ENCODE data around the gene LACC1. TPM values are rescaled to one million over a fixed set of nuclear protein-coding genes. Genes with fewer than 3 reads are reported as not detected.

The LACC1 gene
- total and polyA plus RNA-seq, 2 of the 8 experiments (the other 6 are each of a cell fraction or from before 2014, with no cell fraction given), result 0.57 to 3.6 TPM

- Histone ChIP-seq H3K18ac (ENCODE audit: extremely low read depth, low read length) (no peak overlapping the region), H3K9ac (replicated peaks in 1 of 4; ENCODE audit: extremely low read depth in 1 of 4, low read depth in 3 of 4, low read length in 3 of 4) (no peak overlapping the region), H2AFZ (ENCODE audit: low read length) (no peak overlapping the region), H2AK5ac (ENCODE audit: low read depth, low read length) (no peak overlapping the region), H3K27ac (ENCODE audit: low read depth, low read length) (no peak overlapping the region), H3K4ac (replicated peaks; ENCODE audit: insufficient read length, low read depth, low read length) (no peak overlapping the region), H3K4me3 (ENCODE audit: extremely low read depth in 1 of 4, insufficient read depth in 2 of 4, low read depth in 3 of 4, low read length in 4 of 4) (no peak overlapping the region), H2BK120ac (replicated peaks; ENCODE audit: low read depth, low read length) (no peak overlapping the region), H4K91ac (replicated peaks; ENCODE audit: insufficient read length, low read length) (no peak overlapping the region), H3K79me1 (ENCODE audit: low read depth, low read length) (no peaks in the 10 kb centered on the region), H3K14ac (ENCODE audit: insufficient read length) (no peak overlapping the region), H3K9me3 (ENCODE audit: insufficient read depth in 2 of 2, low read depth in 1 of 2, low read length in 1 of 2) (no peaks in the 10 kb centered on the region), H3K79me2 (ENCODE audit: control insufficient read depth in 1 of 2, insufficient read depth in 2 of 2, low read length in 2 of 2) (no peaks in the 10 kb centered on the region), H4K20me1 (replicated peaks in 1 of 2; ENCODE audit: control insufficient read depth in 1 of 2, insufficient read depth in 2 of 2, low read length in 2 of 2) (no peaks in the 10 kb centered on the region), H4K8ac (ENCODE audit: extremely low read depth, insufficient read depth, low read length) (no peak overlapping the region), H2BK20ac (ENCODE audit: low read length) (no peak overlapping the region), H2BK15ac (ENCODE audit: low read length) (no peak overlapping the region), H3K27me3 (replicated peaks in 1 of 4; ENCODE audit: control insufficient read depth in 3 of 4, extremely low read depth in 1 of 4, insufficient read depth in 3 of 4, low read length in 3 of 4) (no peaks in the 10 kb centered on the region), H3K23me2 (ENCODE audit: low read depth, low read length) (no peaks in the 10 kb centered on the region; the same call in 1 of the 2 replicates), H2BK12ac (ENCODE audit: low read depth, low read length) (no peak overlapping the region), H3K4me1 (replicated peaks in 1 of 4; ENCODE audit: control insufficient read depth in 3 of 4, insufficient read depth in 4 of 4, low read length in 3 of 4) (no peaks in the 10 kb centered on the region), H3K4me2 (ENCODE audit: insufficient read depth in 1 of 2, low read depth in 2 of 2, low read length in 2 of 2) (no peak overlapping the region), H3K23ac (ENCODE audit: insufficient read length) (no peak overlapping the region), H3K36me3 (ENCODE audit: control insufficient read depth in 2 of 4, insufficient read depth in 4 of 4, low read length in 3 of 4) (no peaks in the 10 kb centered on the region), H3K56ac (replicated peaks; ENCODE audit: insufficient read length, low read depth, low read length) (no peak overlapping the region), H4K5ac (ENCODE audit: insufficient read length, low read depth, low read length) (no peak overlapping the region), H2BK5ac (ENCODE audit: low read depth, low read length) (no peak overlapping the region)
- POLR2A ChIA-PET (ENCODE audit: partially characterized antibody), result no interaction called here
- 93% methylated on average over 2 of the region's 2 CpGs; no CpG with 5 or more reads in 1 of the 2 experiments for WGBS, 2 experiments (ENCODE audit: extremely low coverage in 1 of 2, insufficient coverage in 1 of 2, insufficient read length in 1 of 2, insufficient replicate concordance in 2 of 2, low coverage in 1 of 2, low lambda C conversion rate in 2 of 2, missing lambda C conversion rate in 1 of 2)
- CTCF ChIA-PET (ENCODE audit: partially characterized antibody), result interaction anchor here (1.2 kb wide), 1 partner anchor 8 kb away, joined by 7 read pairs; no protein-coding TSS in a partner anchor
- no peak for FAIRE-seq
- no peak for DNase-seq (ENCODE audit: low read depth in 1 of 2, low spot score in 2 of 2)
- TF ChIP-seq CREB1 (IDR thresholded peaks at IDR 0.05), result no peak
- no peak for TF ChIP-seq CHD1 (IDR thresholded peaks at IDR 0.05; ENCODE audit: low read depth, low read length)
- no peak for TF ChIP-seq SIN3A (conservative IDR thresholded peaks at IDR 0.05 in 1 of 2, IDR thresholded peaks at IDR 0.05 in 1 of 2; ENCODE audit: low read depth in 1 of 2, low read length in 2 of 2)
- no peak for TF ChIP-seq JUN (IDR thresholded peaks at IDR 0.05; ENCODE audit: low read depth, low read length)
- TF ChIP-seq KDM5A (IDR thresholded peaks at IDR 0.05; ENCODE audit: low read length), result no peak
- TF ChIP-seq RNF2 (IDR thresholded peaks at IDR 0.05; ENCODE audit: borderline replicate concordance, low read depth, low read length, missing control alignments, poor library complexity, severe bottlenecking), result no peak
- no peak for TF ChIP-seq FOSL1 (IDR thresholded peaks at IDR 0.05; ENCODE audit: insufficient read depth, low read depth, low read length)
- TF ChIP-seq ATF3 (IDR thresholded peaks at IDR 0.05; ENCODE audit: insufficient read depth, low read depth, low read length), result no peak
- TF ChIP-seq POLR2A (IDR thresholded peaks at IDR 0.05; ENCODE audit: control extremely low read depth in 1 of 2, low read depth in 2 of 2, low read length in 2 of 2), result no peak
- no peak for TF ChIP-seq YY1 (IDR thresholded peaks at IDR 0.05; ENCODE audit: low read depth, low read length)
- no peak for TF ChIP-seq SP4 (IDR thresholded peaks at IDR 0.05; ENCODE audit: low read length)
- no peak for TF ChIP-seq NRF1 (IDR thresholded peaks at IDR 0.05; ENCODE audit: low read depth, low read length)
- no peak for TF ChIP-seq HDAC2 (IDR thresholded peaks at IDR 0.05; ENCODE audit: borderline replicate concordance in 1 of 2, low read depth in 2 of 2, low read length in 2 of 2)
- TF ChIP-seq EP300 (IDR thresholded peaks at IDR 0.05; ENCODE audit: borderline replicate concordance in 1 of 2, low read depth in 2 of 2, low read length in 2 of 2), result no peak
These were observed 37.1 kb downstream of the LACC1 start for GRCh38 chr13:43916828-43917227.
